Measurements from ENCODE around the gene NCCRP1. TPM values are rescaled to one million over a fixed set of nuclear protein-coding genes. Genes with fewer than 3 reads are reported as not detected.

The NCCRP1 gene
- polyA plus RNA-seq, 1 donor from 2014 or later = not detected

DNA sequence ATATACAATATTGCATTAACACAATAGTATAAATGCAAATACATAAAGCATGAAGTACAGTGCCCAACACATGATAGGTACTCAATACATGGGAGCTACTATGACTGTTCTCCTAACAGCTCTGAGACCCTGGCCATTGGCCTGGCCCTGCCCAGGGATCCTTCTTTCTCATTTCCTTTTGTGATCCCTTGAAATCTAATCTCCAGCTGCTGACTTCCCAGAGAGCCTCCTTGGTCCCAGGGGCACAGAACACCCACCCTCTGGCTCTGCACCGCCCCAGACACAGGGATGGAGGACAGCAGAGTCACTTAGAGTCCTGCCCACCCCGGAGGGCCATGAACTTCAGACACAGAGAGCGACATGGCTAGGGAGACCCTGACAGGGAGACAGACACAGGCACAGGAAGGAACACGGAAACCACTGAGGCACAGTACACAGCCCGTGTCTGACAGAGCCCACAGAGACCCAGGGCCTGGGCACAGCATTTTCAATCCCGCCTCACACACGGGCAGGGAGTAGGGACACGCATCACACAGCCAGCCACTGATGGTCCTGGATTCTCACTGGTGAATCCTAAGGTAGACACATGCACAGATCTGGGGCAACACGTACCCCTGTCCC, 11.5 kb downstream of the NCCRP1 start:
- Histone ChIP-seq H3K27ac (ENCODE audit: low read length) (no peak overlapping the region), H3K9ac (ENCODE audit: low read length) (no peak overlapping the region), H3K79me2 (replicated peaks; ENCODE audit: insufficient read depth, low read length) (no peaks in the 10 kb centered on the region), H3K4me3 (ENCODE audit: low read length) (no peak overlapping the region), H3K9me2 (ENCODE audit: insufficient read depth, low read length) (no peaks in the 10 kb centered on the region), H3K36me3 (ENCODE audit: insufficient read depth, low read length) (no peaks in the 10 kb centered on the region), H4K20me1 (ENCODE audit: insufficient read depth) (no peaks in the 10 kb centered on the region), H3K4me2 (ENCODE audit: low read length) (no peak overlapping the region), H3K27me3 (ENCODE audit: insufficient read depth, low read depth, low read length) (peaks cover 13% of the 10 kb centered on the region), H2AFZ (ENCODE audit: low read depth, low read length) (no peak overlapping the region), H3F3A (ENCODE audit: insufficient read depth, low read length, poor library complexity, severe bottlenecking) (no peaks in the 10 kb centered on the region), H3K9me3 (ENCODE audit: low read length) (no peaks in the 10 kb centered on the region)
- TF ChIP-seq EZH2 (IDR thresholded peaks at IDR 0.05; ENCODE audit: borderline replicate concordance, insufficient read depth, low read length, poor library complexity, severe bottlenecking) (no peak), EP300 (conservative IDR thresholded peaks at IDR 0.05; ENCODE audit: poor library complexity, severe bottlenecking) (no peak), MXI1 (conservative IDR thresholded peaks at IDR 0.05; ENCODE audit: poor library complexity, severe bottlenecking) (no peak), SMC3 (conservative IDR thresholded peaks at IDR 0.05; ENCODE audit: poor library complexity) (no peak), RAD21 (conservative IDR thresholded peaks at IDR 0.05) (no peak)
- TF ChIP-seq, protein P1, sequence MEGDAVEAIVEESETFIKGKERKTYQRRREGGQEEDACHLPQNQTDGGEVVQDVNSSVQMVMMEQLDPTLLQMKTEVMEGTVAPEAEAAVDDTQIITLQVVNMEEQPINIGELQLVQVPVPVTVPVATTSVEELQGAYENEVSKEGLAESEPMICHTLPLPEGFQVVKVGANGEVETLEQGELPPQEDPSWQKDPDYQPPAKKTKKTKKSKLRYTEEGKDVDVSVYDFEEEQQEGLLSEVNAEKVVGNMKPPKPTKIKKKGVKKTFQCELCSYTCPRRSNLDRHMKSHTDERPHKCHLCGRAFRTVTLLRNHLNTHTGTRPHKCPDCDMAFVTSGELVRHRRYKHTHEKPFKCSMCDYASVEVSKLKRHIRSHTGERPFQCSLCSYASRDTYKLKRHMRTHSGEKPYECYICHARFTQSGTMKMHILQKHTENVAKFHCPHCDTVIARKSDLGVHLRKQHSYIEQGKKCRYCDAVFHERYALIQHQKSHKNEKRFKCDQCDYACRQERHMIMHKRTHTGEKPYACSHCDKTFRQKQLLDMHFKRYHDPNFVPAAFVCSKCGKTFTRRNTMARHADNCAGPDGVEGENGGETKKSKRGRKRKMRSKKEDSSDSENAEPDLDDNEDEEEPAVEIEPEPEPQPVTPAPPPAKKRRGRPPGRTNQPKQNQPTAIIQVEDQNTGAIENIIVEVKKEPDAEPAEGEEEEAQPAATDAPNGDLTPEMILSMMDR (IDR thresholded peaks at IDR 0.05; ENCODE audit: poor library complexity, severe bottlenecking) = no peak

DNA sequence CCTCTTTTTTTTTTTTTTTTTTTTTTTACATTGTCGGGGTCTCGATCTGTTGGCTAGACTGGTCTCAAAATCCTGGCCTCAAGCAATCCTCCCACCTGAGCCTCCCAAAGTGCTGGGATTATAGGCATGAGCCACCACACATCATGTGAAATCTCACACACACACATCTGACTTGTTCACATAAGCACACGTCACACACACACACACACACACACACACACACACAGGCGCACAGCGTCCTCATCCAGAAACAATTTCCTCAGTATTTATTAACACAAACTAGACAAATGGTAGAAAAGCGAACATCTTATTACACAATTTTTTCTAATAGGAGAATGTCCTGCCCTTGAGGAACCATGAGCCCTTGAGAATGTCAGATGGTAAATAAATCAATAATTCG, 12.4 kb downstream of the NCCRP1 start:
- H3K9ac ChIP-seq (ENCODE audit: low read length) = no peak overlapping the region
- no peaks in the 10 kb centered on the region for H3K36me3 ChIP-seq (ENCODE audit: insufficient read depth, low read length)
- no peak overlapping the region for H3K4me2 ChIP-seq (ENCODE audit: low read length)
- H3K79me2 ChIP-seq (replicated peaks; ENCODE audit: insufficient read depth, low read length) = no peaks in the 10 kb centered on the region
- no peaks in the 10 kb centered on the region for H3K9me2 ChIP-seq (ENCODE audit: insufficient read depth, low read length)
- H3K9me3 ChIP-seq (ENCODE audit: low read length) = no peaks in the 10 kb centered on the region
- H3K27ac ChIP-seq (ENCODE audit: low read length) = no peak overlapping the region
- TF ChIP-seq POLR2AphosphoS5 (IDR thresholded peaks at IDR 0.05) = no peak
- no peaks in the 10 kb centered on the region for H4K20me1 ChIP-seq (ENCODE audit: insufficient read depth)
- H2AFZ ChIP-seq (ENCODE audit: low read depth, low read length) = no peak overlapping the region
- no peaks in the 10 kb centered on the region for H3F3A ChIP-seq (ENCODE audit: insufficient read depth, low read length, poor library complexity, severe bottlenecking)
- H3K27me3 ChIP-seq (ENCODE audit: insufficient read depth, low read depth, low read length) = peaks cover 5% of the 10 kb centered on the region
- H3K4me3 ChIP-seq (ENCODE audit: low read length) = no peak overlapping the region

DNA sequence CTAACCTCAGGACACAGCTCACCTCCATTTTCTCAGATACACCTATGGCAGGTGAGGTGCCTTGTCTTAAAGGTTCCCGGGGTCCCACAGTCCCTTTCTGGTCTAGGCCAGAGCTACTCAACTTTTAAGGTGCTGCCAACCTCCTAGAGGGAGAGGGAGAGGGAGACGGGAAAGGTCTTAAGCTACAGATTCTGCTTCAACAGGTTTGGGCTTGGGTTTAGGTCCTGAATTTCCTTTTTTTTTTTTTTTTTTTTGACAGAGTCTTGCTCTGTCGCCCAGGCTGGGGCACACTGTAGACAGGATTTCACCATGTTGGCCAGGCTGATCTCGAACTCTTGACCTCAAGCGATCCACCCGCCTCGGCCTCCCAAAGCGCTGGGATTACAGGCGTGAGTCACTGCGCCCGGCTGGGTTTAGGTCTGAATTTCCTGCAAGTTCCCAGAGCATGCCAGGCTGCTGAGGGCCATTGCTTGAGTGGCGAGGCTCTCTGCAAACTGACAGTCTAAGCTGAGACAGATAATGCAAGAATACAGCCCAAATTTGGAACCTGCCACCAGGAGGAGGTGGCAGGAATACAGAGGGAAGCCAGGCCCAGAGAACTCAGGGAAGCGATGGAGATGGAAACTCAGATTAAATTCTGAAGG, 15.1 kb downstream of the NCCRP1 start:
- H3K79me2 ChIP-seq (replicated peaks; ENCODE audit: insufficient read depth, low read length) = no peaks in the 10 kb centered on the region
- H3K9me3 ChIP-seq (ENCODE audit: low read length) = no peaks in the 10 kb centered on the region
- H3K27me3 ChIP-seq (ENCODE audit: insufficient read depth, low read depth, low read length) = no peaks in the 10 kb centered on the region
- H3F3A ChIP-seq (ENCODE audit: insufficient read depth, low read length, poor library complexity, severe bottlenecking) = no peaks in the 10 kb centered on the region
- H2AFZ ChIP-seq (ENCODE audit: low read depth, low read length) = no peak overlapping the region
- no peak overlapping the region for H3K9ac ChIP-seq (ENCODE audit: low read length)
- H3K27ac ChIP-seq (ENCODE audit: low read length) = no peak overlapping the region
- no peak for TF ChIP-seq TAF1 (IDR thresholded peaks at IDR 0.05; ENCODE audit: low read depth)
- no peak for TF ChIP-seq EZH2 (IDR thresholded peaks at IDR 0.05; ENCODE audit: borderline replicate concordance, insufficient read depth, low read length, poor library complexity, severe bottlenecking)
- TF ChIP-seq, protein P2, sequence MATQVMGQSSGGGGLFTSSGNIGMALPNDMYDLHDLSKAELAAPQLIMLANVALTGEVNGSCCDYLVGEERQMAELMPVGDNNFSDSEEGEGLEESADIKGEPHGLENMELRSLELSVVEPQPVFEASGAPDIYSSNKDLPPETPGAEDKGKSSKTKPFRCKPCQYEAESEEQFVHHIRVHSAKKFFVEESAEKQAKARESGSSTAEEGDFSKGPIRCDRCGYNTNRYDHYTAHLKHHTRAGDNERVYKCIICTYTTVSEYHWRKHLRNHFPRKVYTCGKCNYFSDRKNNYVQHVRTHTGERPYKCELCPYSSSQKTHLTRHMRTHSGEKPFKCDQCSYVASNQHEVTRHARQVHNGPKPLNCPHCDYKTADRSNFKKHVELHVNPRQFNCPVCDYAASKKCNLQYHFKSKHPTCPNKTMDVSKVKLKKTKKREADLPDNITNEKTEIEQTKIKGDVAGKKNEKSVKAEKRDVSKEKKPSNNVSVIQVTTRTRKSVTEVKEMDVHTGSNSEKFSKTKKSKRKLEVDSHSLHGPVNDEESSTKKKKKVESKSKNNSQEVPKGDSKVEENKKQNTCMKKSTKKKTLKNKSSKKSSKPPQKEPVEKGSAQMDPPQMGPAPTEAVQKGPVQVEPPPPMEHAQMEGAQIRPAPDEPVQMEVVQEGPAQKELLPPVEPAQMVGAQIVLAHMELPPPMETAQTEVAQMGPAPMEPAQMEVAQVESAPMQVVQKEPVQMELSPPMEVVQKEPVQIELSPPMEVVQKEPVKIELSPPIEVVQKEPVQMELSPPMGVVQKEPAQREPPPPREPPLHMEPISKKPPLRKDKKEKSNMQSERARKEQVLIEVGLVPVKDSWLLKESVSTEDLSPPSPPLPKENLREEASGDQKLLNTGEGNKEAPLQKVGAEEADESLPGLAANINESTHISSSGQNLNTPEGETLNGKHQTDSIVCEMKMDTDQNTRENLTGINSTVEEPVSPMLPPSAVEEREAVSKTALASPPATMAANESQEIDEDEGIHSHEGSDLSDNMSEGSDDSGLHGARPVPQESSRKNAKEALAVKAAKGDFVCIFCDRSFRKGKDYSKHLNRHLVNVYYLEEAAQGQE (IDR thresholded peaks at IDR 0.05; ENCODE audit: borderline replicate concordance) = no peak
- TF ChIP-seq EP300 (conservative IDR thresholded peaks at IDR 0.05; ENCODE audit: poor library complexity, severe bottlenecking) = no peak
- TF ChIP-seq SMC3 (conservative IDR thresholded peaks at IDR 0.05; ENCODE audit: poor library complexity) = no peak
- TF ChIP-seq POLR2AphosphoS5 (IDR thresholded peaks at IDR 0.05) = no peak
- TF ChIP-seq MXI1 (conservative IDR thresholded peaks at IDR 0.05; ENCODE audit: poor library complexity, severe bottlenecking) = no peak
- TF ChIP-seq, protein P1 (IDR thresholded peaks at IDR 0.05; ENCODE audit: poor library complexity, severe bottlenecking) = no peak
- TF ChIP-seq RAD21 (conservative IDR thresholded peaks at IDR 0.05) = no peak
- no peaks in the 10 kb centered on the region for H3K36me3 ChIP-seq (ENCODE audit: insufficient read depth, low read length)
- H4K20me1 ChIP-seq (ENCODE audit: insufficient read depth) = no peaks in the 10 kb centered on the region
- no peak overlapping the region for H3K4me3 ChIP-seq (ENCODE audit: low read length)
- H3K9me2 ChIP-seq (ENCODE audit: insufficient read depth, low read length) = no peaks in the 10 kb centered on the region
- no peak overlapping the region for H3K4me2 ChIP-seq (ENCODE audit: low read length)
